ENCODE results near the gene ERVK3-1. TPM values are rescaled to one million over a fixed set of nuclear protein-coding genes. Genes with fewer than 3 reads are reported as not detected.

ERVK3-1 gene
- polyA plus RNA-seq, 1 of the 3 experiments (the other 2 are of a cell fraction) = 69.4 TPM

GRCh38 chr19:58319241-58319640 is 14.1 kb downstream of the ERVK3-1 start:
- H3F3A ChIP-seq (replicated peaks; ENCODE audit: insufficient read depth) = peaks cover under 1% of the 10 kb centered on the region
- POLR2A ChIA-PET = no interaction called here
- peaks cover 15 to 17% of the 10 kb centered on the region in 2 experiments for H3K36me3 ChIP-seq (replicated peaks in 1 of 2; ENCODE audit: control insufficient read depth in 1 of 2, insufficient read depth in 2 of 2, low read length in 1 of 2)
- H3K79me2 ChIP-seq (ENCODE audit: insufficient read depth) = peaks cover 7% of the 10 kb centered on the region
- 91% methylated on average over 10 of the region's 10 CpGs for WGBS (ENCODE audit: low lambda C conversion rate)
- no peak for DNase-seq
- no peak overlapping the region for H3K27ac ChIP-seq (ENCODE audit: low read depth in 2 of 2, low read length in 1 of 2)
- no peak overlapping the region for H3K4me3 ChIP-seq (ENCODE audit: low read depth in 2 of 2, low read length in 1 of 2)
- H3K9ac ChIP-seq = no peak overlapping the region
- no peaks in the 10 kb centered on the region for H3K27me3 ChIP-seq (ENCODE audit: insufficient read depth)
- no peaks in the 10 kb centered on the region for H3K9me2 ChIP-seq
- CTCF ChIA-PET = no interaction called here
- no peak overlapping the region for H3K4me2 ChIP-seq
- no peak overlapping the region for H2AFZ ChIP-seq (ENCODE audit: low read depth)
- no peaks in the 10 kb centered on the region for H3K4me1 ChIP-seq (ENCODE audit: control insufficient read depth in 1 of 2, insufficient read depth in 2 of 2, low read depth in 1 of 2, low read length in 1 of 2)
- TF ChIP-seq NRF1 (IDR thresholded peaks at IDR 0.05; ENCODE audit: low read depth, low read length) = no peak
- no peak for TF ChIP-seq TCF12 (IDR thresholded peaks at IDR 0.05)
- no peak for TF ChIP-seq TAF1 (IDR thresholded peaks at IDR 0.05; ENCODE audit: borderline replicate concordance, low read depth, low read length)
- no peak for TF ChIP-seq GABPA (IDR thresholded peaks at IDR 0.05; ENCODE audit: low read depth)
- TF ChIP-seq TEAD4 (IDR thresholded peaks at IDR 0.05; ENCODE audit: borderline replicate concordance, insufficient read depth) = no peak
- H3K9me3 ChIP-seq = no peaks in the 10 kb centered on the region
- peaks cover 5% of the 10 kb centered on the region; the same call in 1 of the 2 replicates for H4K20me1 ChIP-seq (ENCODE audit: insufficient read depth)

DNA sequence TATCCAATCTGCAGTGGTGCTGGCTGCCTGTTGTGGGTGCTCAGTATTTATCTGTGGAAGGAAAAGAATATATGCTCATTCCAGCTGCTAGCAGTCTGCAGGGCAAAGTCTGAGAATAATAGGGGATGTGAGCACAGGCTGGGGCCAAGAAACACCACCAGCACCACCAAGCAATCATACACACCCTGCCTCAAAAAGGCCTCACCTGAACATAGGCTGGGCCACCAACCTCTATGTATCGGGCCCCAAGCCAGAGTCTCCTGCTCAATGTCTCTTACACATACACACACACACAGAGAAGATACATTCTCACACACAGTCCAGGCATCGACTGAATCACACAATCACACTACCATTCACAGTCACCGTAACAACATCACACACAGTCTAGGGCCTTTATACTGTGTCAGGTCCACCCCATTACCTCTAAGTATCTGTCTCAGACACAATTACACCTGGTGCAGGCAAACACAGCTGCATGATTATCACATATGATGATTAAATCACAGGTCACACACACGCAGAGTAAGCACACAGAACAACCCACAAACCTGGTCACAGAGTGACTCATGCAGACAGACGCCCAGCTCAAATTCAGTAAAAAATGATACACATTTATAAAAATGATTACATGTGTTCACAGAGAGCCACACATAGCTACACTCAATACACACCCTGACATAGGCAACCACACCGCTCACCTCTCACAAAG is 20.3 kb downstream of the ERVK3-1 start:
- no peak overlapping the region for H2AFZ ChIP-seq (ENCODE audit: low read depth)
- peaks cover 0 to 19% of the 10 kb centered on the region in 2 experiments; a peak in 1 of 4 replicates for H3K4me1 ChIP-seq (ENCODE audit: control insufficient read depth in 1 of 2, insufficient read depth in 2 of 2, low read depth in 1 of 2, low read length in 1 of 2)
- H3K4me2 ChIP-seq = peak overlapping the region; percentile 92
- DNase-seq = no peak
- WGBS (ENCODE audit: low lambda C conversion rate) = 61% methylated on average over 5 of the region's 6 CpGs
- no peak for TF ChIP-seq IRF3 (IDR thresholded peaks at IDR 0.05; ENCODE audit: low read depth, low read length)
- TF ChIP-seq EZH2phosphoT487 (IDR thresholded peaks at IDR 0.05; ENCODE audit: borderline replicate concordance, low read depth) = no peak
- no peak for TF ChIP-seq NRF1 (IDR thresholded peaks at IDR 0.05; ENCODE audit: low read depth, low read length)
- TF ChIP-seq SMC3 (IDR thresholded peaks at IDR 0.05; ENCODE audit: low read depth, low read length) = no peak
- TF ChIP-seq MEF2A (IDR thresholded peaks at IDR 0.05; ENCODE audit: borderline replicate concordance, low read depth) = no peak
- no peak for TF ChIP-seq FOXJ3 (CRISPR knock-in tag; IDR thresholded peaks at IDR 0.05)
- no peak for TF ChIP-seq TAF1 (IDR thresholded peaks at IDR 0.05; ENCODE audit: borderline replicate concordance, low read depth, low read length)
- TF ChIP-seq RCOR1 (IDR thresholded peaks at IDR 0.05; ENCODE audit: low read length) = no peak
- H3K27me3 ChIP-seq (ENCODE audit: insufficient read depth) = no peaks in the 10 kb centered on the region
- H3K36me3 ChIP-seq (replicated peaks in 1 of 2; ENCODE audit: control insufficient read depth in 1 of 2, insufficient read depth in 2 of 2, low read length in 1 of 2) = peaks cover 4 to 5% of the 10 kb centered on the region in 2 experiments
- H4K20me1 ChIP-seq (ENCODE audit: insufficient read depth) = no peaks in the 10 kb centered on the region
- no peak overlapping the region for H3K27ac ChIP-seq (ENCODE audit: low read depth in 2 of 2, low read length in 1 of 2)
- CTCF ChIA-PET = interaction anchor here (1.2 to 1.5 kb wide), 2 partner anchors 17 to 23 kb away, joined by 3 to 4 read pairs; no protein-coding TSS in a partner anchor
- no peaks in the 10 kb centered on the region for H3K9me2 ChIP-seq
- H3K9me3 ChIP-seq = no peaks in the 10 kb centered on the region
- POLR2A ChIA-PET = interaction anchor here (1.5 to 1.6 kb wide), 2 partner anchors 22 to 46 kb away, joined by 8 read pairs; partner anchors contain the start of gene ZNF8
- H3F3A ChIP-seq (replicated peaks; ENCODE audit: insufficient read depth) = no peaks in the 10 kb centered on the region
- peaks cover 51% of the 10 kb centered on the region for H3K79me2 ChIP-seq (ENCODE audit: insufficient read depth)
- H3K9ac ChIP-seq = peak overlapping the region; percentile 91; the same call in 1 of the 2 replicates
- peak overlapping the region; percentile 70 to 89 for H3K4me3 ChIP-seq (ENCODE audit: low read depth in 2 of 2, low read length in 1 of 2)
